Testis (tissue), 3 donors: ENCODE measurements around the gene NECAP2. TPM values are rescaled to one million over a fixed set of nuclear protein-coding genes. Genes with fewer than 3 reads are reported as not detected.

Experiments
- DNase-seq: peaks from one replicate; pipeline ENCODE4 v3.0.0-alpha.2; 2019
- H3K27ac ChIP-seq, 2 donors: fragments of 200-600 bp; sonication (generic); one replicate each; pipeline ENCODE4 v1.5.1; 2019
- H3K27me3 ChIP-seq: fragments of 200-600 bp; sonication (generic); one replicate; pipeline ENCODE4 v1.5.1; 2019
- H3K36me3 ChIP-seq: fragments of 200-600 bp; sonication (generic); one replicate; pipeline ENCODE4 v1.5.1; 2017; ENCODE audit warnings: low read depth; ENCODE audit errors: missing control alignments
- H3K4me1 ChIP-seq: fragments of 200-600 bp; sonication (generic); one replicate; pipeline ENCODE4 v1.5.1; 2019
- H3K4me3 ChIP-seq, 2 donors: fragments of 200-600 bp; sonication (generic); one replicate each; pipeline ENCODE4 v1.5.1; 2017 to 2019
- H3K9me3 ChIP-seq: fragments of 200-600 bp; sonication (generic); one replicate; pipeline ENCODE4 v1.5.1; 2017
- POLR2A ChIP-seq: fragments of 450-650 bp; IDR thresholded peaks from one replicate; pipeline ENCODE4 v1.6.1; 2017; ENCODE audit warnings: antibody characterized with exemption, mild to moderate bottlenecking, moderate library complexity
- WGBS, 2 donors: methylation state at CpG; one replicate each; pipeline ENCODE4 v1.1.5; 2018; 5-methylcytosine and 5-hydroxymethylcytosine counted together
- intact Hi-C: fragments of 100-400 bp; cut with DNase I; formaldehyde crosslinking; loops from one replicate; pipeline ENCODE4 v1.15.1; 2023; ENCODE audit warnings: low total_unique reads
- polyA plus RNA-seq: library from polyadenylated mRNA; stranded (reverse); fragments of 350-450 nt; fragmentation: Illumina TruSeq; extraction: RNeasy Lipid Tissue Mini Kit (QIAGEN cat#74804); gene quantifications from one replicate; pipeline ENCODE4 v1.2.3, GENCODE V29; 2014; ENCODE audit warnings: low read depth, low replicate concordance; ENCODE audit not compliant: insufficient read depth
- total RNA-seq, 2 donors: library from RNA; depleted of rRNA; stranded (reverse); fragments of >200 nt; gene quantifications; one replicate each; pipeline ENCODE4 v1.2.3, GENCODE V29; 2016
- TF ChIP-seq, protein P1 (sequence below), 3 experiments: fragments of 450-650 bp in 2 of 3; fragments of 200-600 bp in 1 of 3; sonication (generic) in 1 of 3; IDR thresholded peaks; one replicate each; pipeline ENCODE4 v1.5.1; 2016 to 2019; ENCODE audit warnings: antibody characterized with exemption in 3 of 3, mild to moderate bottlenecking in 2 of 3, moderate library complexity in 1 of 3

Gene NECAP2
- total and polyA plus RNA-seq, 3 donors from 2014 or later = 88.2 to 113 (median 96.8) TPM

GRCh38 chr1:16394977-16395376 is 45.5 kb upstream of the NECAP2 start:
- no peaks in the 10 kb centered on the region for H3K36me3 ChIP-seq
- no peak for TF ChIP-seq POLR2A
- TF ChIP-seq, protein P1, sequence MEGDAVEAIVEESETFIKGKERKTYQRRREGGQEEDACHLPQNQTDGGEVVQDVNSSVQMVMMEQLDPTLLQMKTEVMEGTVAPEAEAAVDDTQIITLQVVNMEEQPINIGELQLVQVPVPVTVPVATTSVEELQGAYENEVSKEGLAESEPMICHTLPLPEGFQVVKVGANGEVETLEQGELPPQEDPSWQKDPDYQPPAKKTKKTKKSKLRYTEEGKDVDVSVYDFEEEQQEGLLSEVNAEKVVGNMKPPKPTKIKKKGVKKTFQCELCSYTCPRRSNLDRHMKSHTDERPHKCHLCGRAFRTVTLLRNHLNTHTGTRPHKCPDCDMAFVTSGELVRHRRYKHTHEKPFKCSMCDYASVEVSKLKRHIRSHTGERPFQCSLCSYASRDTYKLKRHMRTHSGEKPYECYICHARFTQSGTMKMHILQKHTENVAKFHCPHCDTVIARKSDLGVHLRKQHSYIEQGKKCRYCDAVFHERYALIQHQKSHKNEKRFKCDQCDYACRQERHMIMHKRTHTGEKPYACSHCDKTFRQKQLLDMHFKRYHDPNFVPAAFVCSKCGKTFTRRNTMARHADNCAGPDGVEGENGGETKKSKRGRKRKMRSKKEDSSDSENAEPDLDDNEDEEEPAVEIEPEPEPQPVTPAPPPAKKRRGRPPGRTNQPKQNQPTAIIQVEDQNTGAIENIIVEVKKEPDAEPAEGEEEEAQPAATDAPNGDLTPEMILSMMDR (IDR thresholded peaks at IDR 0.05) = no peak
- no peaks in the 10 kb centered on the region for H3K27me3 ChIP-seq
- DNase-seq = no peak
- 83 to 94% methylated on average over 10 to 13 of the region's 13 CpGs for WGBS, 2 donors
- no peak overlapping the region for H3K27ac ChIP-seq
- H3K4me1 ChIP-seq = peaks cover 3% of the 10 kb centered on the region
- intact Hi-C loops = no loop called here
- no peaks in the 10 kb centered on the region for H3K9me3 ChIP-seq
- no peak overlapping the region for H3K4me3 ChIP-seq

- 69 to 70% methylated on average over 7 of the region's 7 CpGs for WGBS, 2 donors
- peaks cover under 1% of the 10 kb centered on the region for H3K4me1 ChIP-seq
- no peaks in the 10 kb centered on the region for H3K27me3 ChIP-seq
- intact Hi-C loops = no loop called here
- no peak overlapping the region for H3K27ac ChIP-seq
- no peak for TF ChIP-seq POLR2A
- TF ChIP-seq, protein P1 (IDR thresholded peaks at IDR 0.05) = no peak
- H3K4me3 ChIP-seq = no peak overlapping the region
- H3K9me3 ChIP-seq = no peaks in the 10 kb centered on the region
- no peaks in the 10 kb centered on the region for H3K36me3 ChIP-seq
- DNase-seq = no peak
Observed at GRCh38 chr1:16396591-16396990, 43.9 kb upstream of the NECAP2 start.

DNA sequence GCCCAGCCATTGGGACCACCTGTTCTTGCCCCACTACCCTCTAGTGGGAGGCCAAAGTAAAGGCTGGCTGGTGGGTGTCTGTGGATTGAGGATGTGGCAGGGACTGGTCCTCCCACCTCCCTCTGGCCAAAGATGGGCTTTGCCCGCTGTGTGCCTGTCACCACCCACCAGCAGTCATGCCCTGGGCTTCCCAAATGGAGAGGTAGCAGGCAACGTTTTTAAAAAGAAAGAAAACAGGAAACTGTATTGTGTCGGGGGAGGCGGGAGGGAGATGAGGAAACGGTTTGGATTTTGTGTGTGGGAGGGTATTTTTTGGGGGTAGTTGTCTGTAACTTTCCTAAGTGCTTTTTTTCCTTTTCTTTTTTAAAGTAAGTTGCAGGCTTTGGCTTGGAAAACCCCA is 43.4 kb upstream of the NECAP2 start:
- TF ChIP-seq POLR2A = no peak
- TF ChIP-seq, protein P1 (IDR thresholded peaks at IDR 0.05) = no peak
- no peak overlapping the region for H3K27ac ChIP-seq
- no peaks in the 10 kb centered on the region for H3K36me3 ChIP-seq
- no peak overlapping the region for H3K4me3 ChIP-seq
- 50 to 62% methylated on average over 5 of the region's 5 CpGs for WGBS, 2 donors
- DNase-seq = no peak
- H3K4me1 ChIP-seq = no peaks in the 10 kb centered on the region
- intact Hi-C loops = no loop called here
- H3K9me3 ChIP-seq = no peaks in the 10 kb centered on the region
- no peaks in the 10 kb centered on the region for H3K27me3 ChIP-seq

DNA sequence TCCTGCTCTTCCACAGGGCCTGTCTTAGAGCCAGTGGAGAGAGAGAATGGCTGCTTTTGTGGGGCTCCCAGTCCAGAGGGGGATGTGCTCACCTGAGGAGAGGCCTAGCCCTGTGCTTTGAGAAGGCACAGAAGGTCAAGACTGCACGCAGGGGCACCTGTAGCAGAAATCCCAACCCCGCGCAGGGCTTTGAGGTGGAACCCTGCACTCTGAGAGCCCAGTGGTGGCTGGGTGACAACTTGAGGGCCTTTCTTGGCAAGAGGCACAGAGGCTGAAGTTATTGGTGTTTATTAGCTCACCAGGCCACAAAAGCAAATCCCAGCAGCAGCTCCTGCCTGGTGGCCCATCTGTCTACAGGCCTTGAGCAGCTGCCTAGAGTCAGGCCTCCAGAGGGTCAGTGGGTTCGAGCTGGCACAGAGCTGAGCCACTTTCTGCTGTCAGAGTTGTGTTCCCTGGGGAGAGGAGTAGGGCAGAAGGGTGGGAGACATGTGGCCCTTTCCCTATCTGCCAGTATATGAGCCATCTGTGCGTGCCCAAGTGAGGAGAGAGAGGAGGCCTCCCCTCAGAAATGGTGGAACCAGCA is 42.1 kb upstream of the NECAP2 start:
- DNase-seq = no peak
- no peaks in the 10 kb centered on the region for H3K36me3 ChIP-seq

More for the DNA sequence above, 42.1 kb upstream of the NECAP2 start:
- Histone ChIP-seq H3K4me3 (no peak overlapping the region), H3K27me3 (no peaks in the 10 kb centered on the region), H3K27ac (no peak overlapping the region), H3K9me3 (no peaks in the 10 kb centered on the region), H3K4me1 (no peaks in the 10 kb centered on the region)
- 84 to 100% methylated on average over 1 to 5 of the region's 5 CpGs for WGBS, 2 donors
- TF ChIP-seq POLR2A = no peak
- TF ChIP-seq, protein P1 (IDR thresholded peaks at IDR 0.05) = no peak
- intact Hi-C loops = no loop called here
